Esophagus muscularis mucosa (tissue), 3 donors: ENCODE results near the gene AVEN.

Experiments used
- CTCF ChIP-seq, 3 experiments: fragments of 200-600 bp in 2 of 3; fragments of 450-650 bp in 1 of 3; sonication (generic) in 2 of 3; IDR thresholded peaks; one replicate each; pipeline ENCODE4 v1.5.1; 2017 to 2019; ENCODE audit warnings: antibody characterized with exemption in 3 of 3, mild to moderate bottlenecking in 2 of 3, moderate library complexity in 1 of 3
- POLR2AphosphoS5 ChIP-seq, 2 donors: sonication (generic); formaldehyde crosslinking; IDR thresholded peaks; one replicate each; pipeline ENCODE4 v1.6.1; 2017; ENCODE audit warnings: antibody characterized with exemption in 2 of 2

- TF ChIP-seq CTCF (IDR thresholded peaks at IDR 0.05) (no peak), POLR2AphosphoS5 (IDR thresholded peaks at IDR 0.05) (no peak)
Measured at GRCh38 chr15:34056911-34057310, 17.9 kb upstream of the AVEN start.
